ENCODE results near the gene HNRNPLL. TPM values are rescaled to one million over a fixed set of nuclear protein-coding genes. Genes with fewer than 3 reads are reported as not detected.
A peak's percentile ranks its signal among the peaks of the same experiment; 100 is the strongest.
"Not testable (repeated sequence)": the region's sequence is repeated elsewhere in the genome, so short reads cannot be mapped to it uniquely, and the experiment has no call there.

The HNRNPLL gene
- total RNA-seq, 1 donor from 2014 or later: 50.2 TPM

DNA sequence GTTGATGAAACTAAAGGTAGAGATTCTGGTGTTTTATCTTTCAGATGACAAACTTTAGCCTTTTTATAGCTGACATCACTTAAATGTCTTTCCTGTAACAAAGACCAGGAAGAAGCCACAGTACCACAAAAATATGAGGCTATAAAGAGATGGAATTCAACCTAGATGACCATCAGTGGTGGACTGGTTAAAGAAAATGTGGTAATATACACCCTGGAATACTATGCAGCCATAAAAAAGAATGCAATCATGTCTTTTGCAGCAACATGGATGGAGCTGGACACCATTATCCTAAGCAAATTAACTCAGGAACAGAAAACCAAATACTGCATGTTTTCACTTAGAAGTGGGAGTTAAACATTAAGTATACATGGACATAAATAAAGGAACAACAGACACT, 18.3 kb upstream of the HNRNPLL start:
- intact Hi-C loops (cut with DNase I): no loop called here
- no peak for ATAC-seq

DNA sequence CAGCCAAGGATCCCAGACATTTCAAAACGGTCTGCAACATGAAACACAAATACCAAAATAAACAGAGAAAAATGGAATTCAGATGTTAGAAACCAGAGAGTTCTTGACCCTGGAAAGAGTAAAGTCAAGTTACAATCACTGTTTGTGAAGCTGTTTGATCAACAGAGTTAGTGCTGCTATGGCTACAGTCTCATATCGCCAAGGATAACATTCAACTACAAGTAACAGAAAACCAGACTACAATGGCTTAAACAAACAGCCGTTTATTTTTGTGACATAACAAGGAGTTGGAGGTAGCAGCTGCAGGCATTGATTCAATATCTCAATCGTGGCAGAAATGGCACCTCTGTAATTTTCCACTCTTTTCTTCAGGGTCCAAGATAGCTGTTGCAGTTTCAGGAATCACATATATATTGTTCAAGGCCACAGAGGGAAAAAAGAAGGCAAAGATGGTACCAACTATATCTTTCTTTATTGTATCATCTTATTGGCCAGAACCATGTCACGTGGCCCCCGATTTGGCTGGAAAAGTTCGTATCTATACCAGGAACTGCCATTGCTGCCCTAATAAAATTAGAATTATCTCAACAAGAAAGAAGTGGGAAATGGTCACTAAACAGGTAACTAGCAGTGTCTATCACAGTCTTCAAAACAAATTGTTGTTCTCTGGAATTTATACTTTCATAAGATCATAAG, 17.7 kb upstream of the HNRNPLL start:
- ATAC-seq (peak; percentile 95), DNase-seq (ENCODE audit: low spot score) (no peak)
- intact Hi-C loops (cut with DNase I): no loop called here

More for the DNA sequence above, 18.3 kb upstream of the HNRNPLL start:
- no peak for DNase-seq (ENCODE audit: low spot score)

DNA sequence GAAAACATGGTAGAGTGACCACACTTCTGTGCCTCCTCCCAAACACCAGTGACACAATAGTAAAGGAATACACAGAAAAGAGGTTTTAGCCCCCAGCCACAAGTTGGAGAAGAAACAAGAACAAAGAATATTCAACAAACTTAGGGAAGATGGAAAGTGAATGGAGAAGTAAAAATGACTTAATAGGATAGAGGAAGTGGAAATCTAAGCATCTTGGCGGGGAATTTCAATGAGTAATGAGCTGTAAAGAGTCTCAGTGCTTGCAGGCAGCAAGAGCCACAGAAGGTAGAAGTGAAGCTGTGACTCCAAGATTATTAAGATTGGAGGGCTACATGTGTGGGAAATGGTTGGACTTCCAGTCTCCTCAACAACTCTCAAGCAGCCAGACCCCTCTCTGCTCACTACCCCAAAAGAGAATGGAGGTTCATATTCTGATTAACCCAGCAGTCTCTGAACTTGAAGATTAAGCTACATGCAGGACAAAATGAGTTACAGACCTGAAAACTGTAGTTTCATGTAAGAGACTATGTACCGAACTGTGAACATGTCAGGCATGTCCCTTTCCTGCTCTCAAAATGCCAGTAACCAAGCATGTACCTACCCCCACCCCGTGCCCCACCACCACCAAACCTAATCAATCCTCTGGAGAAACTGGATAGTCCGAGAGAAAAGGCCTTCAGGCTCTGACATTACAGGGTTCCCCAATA, 16.9 kb upstream of the HNRNPLL start:
- intact Hi-C loops (cut with DNase I): no loop called here
- peak; percentile 36 for ATAC-seq

DNA sequence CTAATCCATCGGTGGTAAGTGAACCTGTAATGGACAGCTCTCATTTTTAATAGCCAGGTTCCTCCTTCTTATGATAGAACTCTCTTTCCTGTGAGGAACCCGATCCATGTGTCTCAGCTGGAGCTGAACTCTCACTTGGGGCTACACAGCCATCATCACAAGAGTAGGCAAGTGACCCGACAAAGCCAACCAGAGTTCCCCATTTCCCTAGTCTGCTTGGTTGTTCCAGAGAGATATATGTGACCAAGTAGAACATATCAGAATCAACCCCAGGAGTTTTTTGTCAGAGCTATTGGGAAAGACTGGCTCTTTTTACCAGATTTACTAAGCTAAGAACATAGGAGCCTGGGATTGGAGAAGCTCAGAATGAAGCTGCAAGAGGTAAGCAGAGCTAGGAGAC, 14.6 kb upstream of the HNRNPLL start:
- intact Hi-C loops (cut with DNase I): no loop called here
- DNase-seq (ENCODE audit: low spot score): no peak
- ATAC-seq: no peak

More for the DNA sequence above, 16.9 kb upstream of the HNRNPLL start:
- no peak for DNase-seq (ENCODE audit: low spot score)

DNA sequence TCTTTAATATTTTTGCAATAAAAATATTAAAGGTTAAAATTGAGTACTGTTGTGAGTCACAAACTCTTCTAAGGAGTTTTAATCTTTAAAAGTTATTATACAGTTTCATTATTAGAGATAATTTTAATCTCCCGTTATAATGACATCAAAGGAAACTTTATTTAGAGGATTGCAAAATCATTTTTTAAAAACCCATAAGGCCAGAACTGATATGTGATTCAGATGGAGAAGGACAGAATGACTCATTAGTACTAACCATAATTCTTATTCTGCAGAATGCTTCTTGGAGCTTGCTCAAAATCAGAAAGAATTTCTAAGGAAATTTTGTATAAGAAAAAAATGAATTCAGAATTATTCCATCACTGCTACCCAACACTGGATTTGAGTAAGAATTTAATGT, 12.5 kb upstream of the HNRNPLL start:
- ATAC-seq (no peak), DNase-seq (ENCODE audit: low spot score) (no peak)
- intact Hi-C loops (cut with DNase I): no loop called here

DNA sequence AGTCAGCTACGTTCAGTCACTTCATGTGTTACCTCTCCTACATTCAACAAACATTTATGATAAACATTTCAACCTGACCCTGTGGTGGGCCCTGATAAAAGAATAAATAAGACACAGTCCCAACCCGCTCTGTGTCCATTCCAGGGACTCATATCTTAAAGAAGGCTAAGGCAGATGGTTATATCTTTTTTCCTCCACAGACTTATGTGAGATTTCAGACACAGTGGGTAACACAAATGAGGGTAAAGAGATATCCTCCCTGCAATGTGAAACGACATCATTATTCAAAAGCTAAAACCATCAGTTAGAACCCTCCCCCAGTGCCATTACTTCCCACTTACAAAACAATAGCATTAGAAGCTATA, 11.1 kb upstream of the HNRNPLL start:
- no peak for DNase-seq (ENCODE audit: low spot score)
- ATAC-seq: no peak
- intact Hi-C loops (cut with DNase I): no loop called here

DNA sequence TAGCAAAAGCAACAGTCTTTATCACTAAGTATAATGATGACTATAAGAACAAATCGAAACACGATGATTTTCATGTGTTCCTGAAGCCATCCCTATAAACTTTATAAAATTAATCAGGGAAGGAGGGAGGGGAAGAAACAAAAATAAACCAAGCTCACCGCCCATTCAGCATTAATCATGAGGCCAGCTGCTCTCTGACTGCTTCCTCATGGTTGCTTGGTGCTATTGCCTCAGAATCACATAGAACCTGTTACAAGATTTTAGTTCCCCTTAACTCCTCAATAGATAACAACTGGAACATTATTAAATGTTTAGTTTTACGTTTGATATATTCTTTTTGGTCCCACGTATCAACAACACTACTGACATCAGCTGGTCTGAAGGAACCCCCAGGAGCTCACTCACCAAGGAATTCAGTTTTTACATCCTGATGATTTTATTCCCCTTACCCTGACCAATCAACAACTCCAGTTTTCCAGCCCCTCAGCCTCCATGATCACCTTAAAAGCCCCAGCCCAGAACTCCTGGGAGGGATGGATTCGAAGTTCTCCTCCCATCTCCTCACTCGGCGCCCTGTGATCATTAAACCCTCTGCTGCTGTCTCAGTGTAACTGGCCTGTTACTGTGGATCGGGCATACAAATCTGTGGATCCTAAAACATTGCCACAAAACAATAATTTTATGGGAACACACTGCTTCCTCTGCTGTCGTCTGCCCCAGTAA, 10.6 kb upstream of the HNRNPLL start:
- intact Hi-C loops (cut with DNase I): no loop called here
- DNase-seq (ENCODE audit: low spot score): no peak
- ATAC-seq: peak; percentile 64

DNA sequence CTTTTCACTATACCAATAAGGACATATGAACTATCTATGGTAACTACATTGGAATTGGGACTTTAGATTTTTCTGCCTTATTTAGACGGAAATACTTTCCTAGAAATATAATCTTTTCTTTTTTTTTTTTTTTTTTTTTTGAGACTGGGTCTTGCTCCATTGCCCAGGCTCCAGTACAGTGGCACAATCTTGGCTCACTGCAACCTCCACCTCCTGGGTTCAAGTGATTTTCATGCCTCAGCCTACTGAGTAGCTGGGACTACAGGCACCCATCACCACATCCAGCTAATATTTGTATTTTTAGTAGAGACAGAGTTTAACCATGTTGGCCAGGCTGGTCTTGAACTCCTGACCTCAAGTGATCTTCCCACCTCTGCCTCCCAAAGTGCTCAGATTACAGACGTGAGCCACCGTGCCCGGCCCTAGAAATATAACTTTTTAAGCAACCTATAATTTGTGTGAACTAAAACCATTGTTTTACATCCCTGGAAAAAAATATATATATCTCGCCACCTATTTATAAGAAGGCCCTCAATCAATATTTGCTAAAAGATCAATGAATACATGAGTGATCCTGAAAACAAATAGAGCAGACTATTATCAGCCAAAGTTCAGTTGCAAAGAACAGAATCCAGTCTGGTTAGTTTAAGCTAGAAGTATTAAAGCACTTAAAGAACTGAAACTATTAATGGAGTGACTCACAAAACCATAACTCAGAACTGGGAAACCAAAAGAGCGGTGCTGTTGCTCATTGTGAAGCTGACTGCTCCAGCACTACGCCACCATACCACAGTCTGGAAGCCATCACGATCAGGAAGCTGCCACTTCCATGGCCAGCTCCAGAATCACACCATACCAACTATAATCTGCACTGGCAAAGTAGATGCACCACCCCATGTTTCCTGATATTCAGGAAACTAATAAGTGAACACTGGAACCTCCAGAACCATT, 8.4 kb upstream of the HNRNPLL start:
- intact Hi-C loops (cut with DNase I): no loop called here
- no peak for ATAC-seq
- DNase-seq (ENCODE audit: low spot score): no peak

DNA sequence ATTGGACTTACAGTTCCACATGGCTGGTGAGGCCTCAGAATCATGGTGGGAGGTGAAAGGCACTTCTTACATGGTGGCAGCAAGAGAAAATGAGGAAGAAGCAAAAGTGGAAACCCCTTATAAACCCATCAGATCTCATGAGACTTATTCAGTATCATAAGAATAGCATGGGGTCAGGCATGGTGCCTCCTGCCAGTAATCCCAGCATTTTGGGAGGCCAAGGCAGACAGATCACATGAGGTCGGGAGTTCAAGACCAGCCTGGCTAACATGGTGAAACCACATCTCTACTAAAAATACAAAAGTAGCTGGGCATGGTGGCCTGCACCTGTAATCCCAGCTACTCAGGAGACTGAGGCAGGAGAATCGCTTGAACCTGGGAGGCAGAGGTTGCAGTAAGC, 6.5 kb upstream of the HNRNPLL start:
- intact Hi-C loops (cut with DNase I); DNase-seq (ENCODE audit: low spot score); ATAC-seq: not testable (repeated sequence)

DNA sequence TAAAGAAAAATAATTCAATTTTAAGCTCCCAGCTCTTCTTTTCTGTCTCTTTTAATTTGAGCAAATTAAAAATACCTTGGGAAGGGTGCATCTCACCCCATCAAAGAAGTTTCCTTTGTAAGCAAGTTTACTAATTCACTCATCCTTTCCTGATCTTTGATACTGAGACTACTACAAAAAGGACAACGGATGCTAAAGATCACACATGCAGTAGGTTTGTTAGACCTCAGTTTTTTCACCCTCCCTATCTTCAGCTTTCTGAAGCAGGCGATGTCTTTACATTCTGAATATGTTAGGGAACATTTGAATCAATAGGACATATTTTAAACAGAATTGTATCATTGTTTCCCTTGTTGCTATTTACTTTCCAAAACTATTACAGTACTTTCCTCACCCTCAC, 6.0 kb upstream of the HNRNPLL start:
- intact Hi-C loops (cut with DNase I): no loop called here
- no peak for ATAC-seq
- DNase-seq (ENCODE audit: low spot score): no peak

DNA sequence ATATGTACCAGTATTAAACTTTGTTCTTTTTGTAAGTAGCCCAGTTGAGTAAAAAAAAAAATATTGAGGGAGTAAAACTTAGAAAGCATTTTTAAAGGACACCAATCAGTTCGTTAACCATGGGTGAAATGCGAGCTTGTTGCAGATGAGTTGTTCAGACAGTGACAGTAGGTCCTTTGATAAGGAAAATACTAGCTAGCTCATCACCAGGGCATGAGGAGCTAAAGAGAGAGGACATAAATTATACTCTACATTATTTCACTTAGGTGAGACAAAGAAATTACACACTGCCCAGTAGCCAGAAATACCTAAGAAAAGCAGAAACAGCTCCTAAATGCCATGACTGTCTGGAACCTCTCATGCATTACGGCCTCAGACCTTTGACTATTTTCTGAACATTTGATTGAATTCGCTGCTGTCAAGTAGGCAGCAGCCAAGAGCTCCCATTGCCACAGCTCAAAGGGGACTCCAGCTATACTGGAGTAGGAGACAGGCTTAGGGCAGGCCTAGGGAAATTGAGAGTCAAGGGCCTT, 2.6 kb upstream of the HNRNPLL start:
- ATAC-seq (no peak), DNase-seq (ENCODE audit: low spot score) (no peak)
- intact Hi-C loops (cut with DNase I): no loop called here

DNA sequence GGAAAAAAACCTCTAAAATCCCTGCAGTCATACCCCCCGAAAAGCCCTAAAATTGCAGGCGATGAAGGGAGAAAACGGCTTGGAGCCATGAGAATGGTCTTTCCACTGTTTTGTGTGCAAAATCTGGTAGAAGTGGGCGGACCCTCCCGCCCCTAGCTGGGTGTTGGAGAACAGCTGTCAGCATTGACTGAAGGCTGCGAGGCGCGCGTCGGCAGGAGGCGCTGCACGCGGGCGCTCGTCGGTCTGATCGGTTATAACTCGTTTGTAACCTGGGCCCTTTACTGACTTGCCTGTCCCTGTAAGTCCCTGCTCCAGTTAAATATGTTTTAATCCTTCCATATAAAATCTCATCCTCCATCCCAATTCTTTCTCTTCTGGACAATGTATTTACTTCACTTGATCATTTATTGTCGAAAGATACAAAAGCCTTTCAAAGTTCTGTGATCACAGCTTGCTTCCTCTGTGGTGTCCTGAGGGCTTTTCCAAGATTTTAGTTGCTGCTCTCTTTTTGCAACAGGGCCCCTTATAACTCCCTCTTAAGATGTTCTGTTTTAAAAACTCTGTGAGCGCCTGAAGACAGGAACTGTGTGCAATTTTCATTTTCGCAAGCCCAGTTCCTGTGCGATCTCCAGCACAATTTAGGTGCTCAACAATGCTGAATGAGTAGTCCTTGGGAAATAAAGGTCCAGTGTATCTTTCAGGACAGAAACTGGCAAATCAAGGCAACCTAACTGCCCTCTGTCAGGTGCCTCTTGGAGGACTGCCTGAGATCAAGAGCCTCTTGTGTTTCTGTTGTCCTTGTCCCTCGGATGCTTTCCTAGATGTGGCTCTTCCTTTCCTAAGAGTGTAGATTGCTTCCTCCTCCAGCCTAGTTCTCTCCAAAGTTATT, 918 bp upstream of the HNRNPLL start:
- ATAC-seq (peak; percentile 87), DNase-seq (ENCODE audit: low spot score) (peak; percentile 88)
- intact Hi-C loops (cut with DNase I): no loop called here

DNA sequence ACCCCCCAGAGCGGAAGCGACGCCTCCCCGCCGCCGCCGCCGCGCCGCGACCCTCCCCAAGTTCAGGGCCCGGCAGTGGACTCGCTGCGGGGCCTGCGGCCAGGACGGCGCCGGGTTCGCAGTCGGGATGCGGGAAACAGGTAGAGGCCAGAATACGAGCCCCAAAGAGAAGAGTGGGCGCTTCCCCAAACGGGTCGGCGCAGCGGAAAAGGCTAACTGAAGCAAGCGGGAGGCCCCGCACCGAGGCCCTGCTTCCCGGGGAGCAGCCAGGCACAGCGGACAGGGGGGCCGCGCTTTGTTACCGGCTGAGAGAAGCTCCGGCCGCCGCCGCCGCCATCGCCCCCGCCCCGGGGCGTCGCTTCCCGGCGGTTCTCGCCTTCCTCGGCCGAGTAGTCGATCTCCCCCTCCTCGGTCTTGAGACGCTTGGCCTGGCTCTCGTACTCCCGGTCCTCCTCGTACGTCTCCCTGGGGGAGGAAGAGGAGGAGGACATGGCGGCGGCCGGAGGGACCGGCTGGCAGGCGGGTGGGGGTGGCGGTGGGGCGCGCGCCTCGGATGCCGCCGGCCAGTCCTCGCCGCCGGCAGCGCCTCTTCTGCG, 494 bp downstream of the HNRNPLL start:
- intact Hi-C loops (cut with DNase I): no loop called here
- ATAC-seq: no peak
- DNase-seq (ENCODE audit: low spot score): peak; percentile 76

DNA sequence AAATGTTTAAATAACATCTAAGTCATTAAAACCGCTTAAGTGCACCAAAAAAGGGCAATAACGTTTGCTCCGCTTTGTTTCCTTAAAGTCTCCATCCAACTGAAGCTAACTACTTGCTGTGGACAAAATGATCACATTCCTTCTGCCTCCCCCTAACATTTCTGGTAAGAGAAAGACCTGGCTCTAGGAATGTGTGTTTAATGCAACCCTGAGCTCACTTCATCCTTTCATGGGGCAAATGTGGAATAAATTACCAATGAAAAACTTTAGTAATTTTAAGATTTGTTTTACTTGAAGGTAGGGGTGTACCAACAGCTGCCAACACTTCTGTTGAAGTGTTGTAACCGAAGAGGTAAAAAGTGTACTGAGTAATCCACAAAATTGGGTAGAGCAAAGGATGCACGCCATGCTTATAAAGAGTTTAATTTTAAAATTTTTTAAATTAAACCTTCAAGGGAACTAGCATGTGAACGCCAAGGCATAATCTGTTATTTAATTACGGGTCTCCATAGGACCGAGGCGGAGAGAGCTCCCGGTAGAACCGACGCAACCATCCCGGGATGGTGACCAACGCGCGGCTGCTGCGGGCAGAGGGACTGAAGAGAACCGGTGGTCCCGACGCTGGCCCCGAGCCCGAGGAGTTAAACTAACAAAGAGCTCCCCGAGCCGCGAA, 1.1 kb downstream of the HNRNPLL start:
- intact Hi-C loops (cut with DNase I): no loop called here
- DNase-seq (ENCODE audit: low spot score) (no peak), ATAC-seq (no peak)

DNA sequence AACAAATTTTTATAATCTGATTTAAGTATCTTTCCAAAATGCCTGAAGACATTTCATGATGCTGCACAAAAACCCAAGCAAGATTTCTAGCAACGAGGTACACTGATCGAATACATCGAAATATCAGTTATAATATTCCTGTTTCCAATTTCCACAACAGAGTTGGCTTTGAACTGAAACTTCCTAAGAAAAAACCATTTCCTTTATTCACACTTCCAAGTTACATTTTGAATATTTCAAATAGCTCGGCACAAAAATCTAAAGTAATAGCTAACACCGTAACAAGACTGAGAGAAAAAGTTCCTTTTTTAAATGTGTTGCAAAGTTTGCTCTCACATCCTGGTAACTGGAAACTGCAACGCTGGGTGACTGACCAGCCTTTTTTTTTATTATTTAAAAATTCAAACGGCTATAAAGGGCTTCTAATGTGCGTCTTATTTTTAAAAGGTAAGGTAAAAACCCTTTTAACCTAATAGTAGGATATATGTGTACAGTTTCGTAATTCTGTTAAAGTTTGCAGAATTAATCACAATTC, 1.7 kb downstream of the HNRNPLL start:
- ATAC-seq (no peak), DNase-seq (ENCODE audit: low spot score) (no peak)
- intact Hi-C loops (cut with DNase I): no loop called here

DNA sequence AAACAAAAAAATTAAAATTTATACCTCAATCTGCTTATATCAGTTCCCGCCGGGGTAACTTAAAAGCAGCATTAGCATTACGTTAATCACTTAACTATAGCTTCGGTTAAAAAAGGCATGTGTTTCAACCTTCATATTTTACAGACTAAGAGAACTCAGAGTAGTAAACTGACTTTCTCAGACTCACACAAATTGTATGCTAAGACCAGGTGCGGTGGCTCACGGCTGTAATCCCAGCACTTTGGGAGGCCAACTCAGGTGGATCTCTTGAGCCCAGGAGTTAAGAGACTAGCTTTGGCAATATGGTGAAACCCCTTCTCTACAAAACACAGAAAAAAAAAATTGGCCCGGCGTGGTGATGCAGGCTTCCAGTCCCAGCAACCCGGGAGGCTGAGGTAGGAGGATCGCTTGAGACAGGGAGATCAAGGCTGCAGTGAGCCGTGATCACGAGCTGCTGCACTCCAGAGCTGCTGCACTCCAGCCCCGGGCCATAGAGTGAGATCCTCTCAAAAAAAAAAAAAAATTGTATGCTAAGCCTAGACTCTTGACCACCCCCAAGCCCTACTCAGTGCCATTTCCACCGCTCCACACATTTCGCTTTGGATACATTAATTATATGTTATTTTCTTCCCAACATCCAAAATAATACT, 2.4 kb downstream of the HNRNPLL start:
- no peak for DNase-seq (ENCODE audit: low spot score)
- no peak for ATAC-seq

More for the DNA sequence above, 2.4 kb downstream of the HNRNPLL start:
- intact Hi-C loops (cut with DNase I): no loop called here
